OCI-LY1 (cell line): Measurements from ENCODE around the gene RNF181.

ENCODE experiments used
- H2AFZ ChIP-seq: fragments of 200-600 bp; sonication (generic), shearing (Covaris generic); 2 replicates; pipeline ENCODE4 v1.6.0; 2014; ENCODE audit warnings: antibody characterized with exemption, mild to moderate bottlenecking, low read length
- H3F3A ChIP-seq: fragments of 200-600 bp; sonication (generic), shearing (Covaris generic); 2 replicates; pipeline ENCODE4 v1.6.0; 2014; ENCODE audit warnings: mild to moderate bottlenecking, antibody characterized with exemption, low read length, moderate library complexity; ENCODE audit not compliant: insufficient read depth
- H3K27ac ChIP-seq: fragments of 200-600 bp; sonication (generic); 2 replicates; pipeline ENCODE4 v1.5.1; 2014; ENCODE audit warnings: low read length, mixed run types, mild to moderate bottlenecking, low read depth; ENCODE audit not compliant: poor library complexity, severe bottlenecking
- H3K27me3 ChIP-seq: fragments of 200-600 bp; sonication (generic); 2 replicates; pipeline ENCODE4 v1.6.0; 2014; ENCODE audit warnings: antibody characterized with exemption, mild to moderate bottlenecking, low read length, moderate library complexity; ENCODE audit not compliant: insufficient read depth
- H3K36me3 ChIP-seq: fragments of 200-600 bp; sonication (generic); 2 replicates; pipeline ENCODE4 v1.6.1; 2014; ENCODE audit warnings: mild to moderate bottlenecking, antibody characterized with exemption, low read length, moderate library complexity, mixed read lengths; ENCODE audit not compliant: insufficient read depth
- H3K4me1 ChIP-seq: fragments of 200-600 bp; sonication (generic); 2 replicates; pipeline ENCODE4 v1.5.1; 2014; ENCODE audit warnings: mild to moderate bottlenecking, low read length, moderate library complexity; ENCODE audit not compliant: insufficient read depth, severe bottlenecking
- H3K4me2 ChIP-seq: fragments of 200-600 bp; sonication (generic), shearing (Covaris generic); 2 replicates; pipeline ENCODE4 v1.6.1; 2014; ENCODE audit warnings: low read length
- H3K4me3 ChIP-seq: fragments of 200-600 bp; sonication (generic); 2 replicates; pipeline ENCODE4 v1.5.1; 2014; ENCODE audit warnings: low read length, low read depth, mild to moderate bottlenecking, mixed read lengths; ENCODE audit not compliant: poor library complexity, severe bottlenecking
- H3K79me2 ChIP-seq: fragments of 200-600 bp; shearing (Covaris generic); 2 replicates; pipeline ENCODE4 v1.6.1; 2016; ENCODE audit warnings: mixed run types, low read length, mixed read lengths; ENCODE audit not compliant: insufficient read depth
- H3K9ac ChIP-seq: fragments of 200-600 bp; sonication (generic), shearing (Covaris generic); 2 replicates; pipeline ENCODE4 v1.6.1; 2014; ENCODE audit warnings: mild to moderate bottlenecking, low read length, mixed read lengths
- H3K9me2 ChIP-seq: fragments of 200-600 bp; sonication (generic), shearing (Covaris generic); 2 replicates; pipeline ENCODE4 v1.6.1; 2014; ENCODE audit warnings: low read depth, mild to moderate bottlenecking, low read length, mixed read lengths
- H3K9me3 ChIP-seq: fragments of 200-600 bp; shearing (Covaris generic); 2 replicates; pipeline ENCODE4 v1.6.1; 2014; ENCODE audit warnings: low read length, mixed read lengths
- H4K20me1 ChIP-seq: fragments of 200-600 bp; sonication (generic), shearing (Covaris generic); 2 replicates; pipeline ENCODE4 v1.6.0; 2016; ENCODE audit warnings: mild to moderate bottlenecking, low read length; ENCODE audit not compliant: insufficient read depth
- CTCF ChIP-seq: fragments of 200-600 bp; sonication (generic), shearing (Covaris generic); IDR thresholded peaks from 2 replicates; pipeline ENCODE4 v1.5.1; 2017; ENCODE audit warnings: mild to moderate bottlenecking, antibody characterized with exemption, low read length, moderate library complexity, mixed read lengths
- EZH2 ChIP-seq: fragments of 200-600 bp; sonication (generic), shearing (Covaris generic); IDR thresholded peaks from 2 replicates; pipeline ENCODE4 v1.8.0; 2017; ENCODE audit warnings: borderline replicate concordance, mixed run types, mild to moderate bottlenecking, antibody characterized with exemption, low read length, moderate library complexity, mixed read lengths

RNF181 gene

DNA sequence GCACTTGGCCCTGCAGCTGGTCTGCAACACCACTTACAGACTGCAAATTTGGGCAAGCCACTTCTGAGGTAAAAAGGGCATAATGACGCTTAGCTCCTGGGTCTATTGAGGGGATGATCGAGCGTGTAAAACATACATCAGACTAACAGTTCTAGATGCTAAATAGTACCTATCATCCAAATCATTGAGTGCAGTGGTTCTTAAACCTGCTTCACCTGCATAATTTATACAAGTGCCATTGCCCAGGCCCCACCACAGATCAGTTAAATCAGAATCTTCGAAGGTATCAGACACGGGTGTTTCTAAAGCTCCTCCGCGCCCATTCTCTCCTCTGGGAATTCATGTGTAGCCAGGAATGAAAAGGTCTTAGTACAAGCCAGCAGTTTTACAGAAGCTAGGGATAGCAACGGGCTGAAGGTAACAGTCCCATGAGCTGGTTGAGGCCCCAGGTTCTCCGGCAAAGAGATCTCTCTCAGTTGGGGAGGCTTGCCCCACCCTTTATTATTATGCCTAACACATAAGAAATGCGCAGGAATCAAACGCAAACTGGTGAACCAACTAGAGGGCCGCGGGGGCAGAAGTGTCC is 737 bp upstream of the RNF181 start:
- Histone ChIP-seq H3K36me3 (peaks cover 6% of the 10 kb centered on the region; the same call in 1 of the 2 replicates), H3F3A (no peaks in the 10 kb centered on the region), H3K79me2 (no peaks in the 10 kb centered on the region), H3K9me3 (no peaks in the 10 kb centered on the region), H3K9ac (peak overlapping the region; percentile 88), H2AFZ (0 out of 2 replicates have a peak overlapping the region, but pooled peaks have one; percentile 26), H3K4me3 (peak overlapping the region; percentile 86), H3K4me2 (peak overlapping the region; percentile 85), H3K27ac (peak overlapping the region; percentile 17), H4K20me1 (no peaks in the 10 kb centered on the region), H3K27me3 (no peaks in the 10 kb centered on the region), H3K9me2 (no peaks in the 10 kb centered on the region), H3K4me1 (peaks cover 18% of the 10 kb centered on the region)
- no peak for TF ChIP-seq EZH2
- no peak for TF ChIP-seq CTCF

GRCh38 chr2:85596026-85596333 is 435 bp downstream of the RNF181 start:
- Histone ChIP-seq H3K4me2 (peak overlapping the region; percentile 85), H4K20me1 (no peaks in the 10 kb centered on the region), H3F3A (no peaks in the 10 kb centered on the region), H3K9me3 (no peaks in the 10 kb centered on the region), H3K36me3 (peaks cover 6% of the 10 kb centered on the region; the same call in 1 of the 2 replicates), H3K9ac (peak overlapping the region; percentile 88), H3K27ac (peak overlapping the region; percentile 27), H2AFZ (no peak overlapping the region), H3K4me1 (peaks cover 18% of the 10 kb centered on the region), H3K4me3 (peak overlapping the region; percentile 86), H3K27me3 (no peaks in the 10 kb centered on the region), H3K9me2 (no peaks in the 10 kb centered on the region), H3K79me2 (no peaks in the 10 kb centered on the region)
- TF ChIP-seq EZH2 (no peak), CTCF (no peak)

GRCh38 chr2:85596486-85597143 is 1.1 kb downstream of the RNF181 start:
- Histone ChIP-seq H3K79me2 (no peaks in the 10 kb centered on the region), H3K27me3 (no peaks in the 10 kb centered on the region), H3K4me3 (peak overlapping the region; percentile 86), H3K36me3 (peaks cover 6% of the 10 kb centered on the region; the same call in 1 of the 2 replicates), H3K9ac (peak overlapping the region; percentile 88), H3K27ac (no peak overlapping the region), H3K4me2 (peak overlapping the region; percentile 85), H3F3A (no peaks in the 10 kb centered on the region), H2AFZ (no peak overlapping the region), H4K20me1 (no peaks in the 10 kb centered on the region), H3K9me3 (no peaks in the 10 kb centered on the region), H3K4me1 (peaks cover 18% of the 10 kb centered on the region), H3K9me2 (no peaks in the 10 kb centered on the region)
- TF ChIP-seq EZH2: no peak
- no peak for TF ChIP-seq CTCF
